SU-DHL-6 (cell line): ENCODE data around the gene TCF23.
A peak's percentile ranks its signal among the peaks of the same experiment; 100 is the strongest.

Source experiments
- H2AFZ ChIP-seq: fragments of 200-600 bp; sonication (generic); 2 replicates; pipeline ENCODE4 v1.6.1; 2014; ENCODE audit warnings: low read depth, mild to moderate bottlenecking, moderate library complexity, mixed read lengths, antibody characterized with exemption, low read length; ENCODE audit not compliant: severe bottlenecking
- H3F3A ChIP-seq: fragments of 200-600 bp; shearing (Covaris generic); 2 replicates; pipeline ENCODE4 v1.6.0; 2016; ENCODE audit warnings: antibody characterized with exemption, mild to moderate bottlenecking; ENCODE audit not compliant: insufficient read depth
- H3K27ac ChIP-seq: fragments of 200-600 bp; sonication (generic); 2 replicates; pipeline ENCODE4 v1.5.1; 2016; ENCODE audit warnings: low read depth, mild to moderate bottlenecking, low read length, moderate library complexity, mixed read lengths
- H3K27me3 ChIP-seq: fragments of 200-600 bp; sonication (generic), shearing (Covaris generic); 2 replicates; pipeline ENCODE4 v1.6.0; 2014; ENCODE audit warnings: mild to moderate bottlenecking, low read length
- H3K36me3 ChIP-seq: fragments of 200-600 bp; sonication (generic); 2 replicates; pipeline ENCODE4 v1.6.1; 2014; ENCODE audit warnings: mild to moderate bottlenecking, low read length, mixed read lengths
- H3K4me2 ChIP-seq: fragments of 300-600, 200-600 bp; shearing (Covaris generic), sonication (generic); 2 replicates; pipeline ENCODE4 v1.6.0; 2014; ENCODE audit warnings: low read length, low read depth, mild to moderate bottlenecking; ENCODE audit not compliant: poor library complexity, severe bottlenecking
- H3K4me3 ChIP-seq: fragments of 200-600 bp; sonication (generic); 2 replicates; pipeline ENCODE4 v1.5.1; 2014; ENCODE audit warnings: antibody characterized with exemption, low read length, mild to moderate bottlenecking, mixed read lengths; ENCODE audit not compliant: insufficient read depth, poor library complexity, severe bottlenecking
- H3K79me2 ChIP-seq: fragments of 200-600 bp; sonication (generic); 2 replicates; pipeline ENCODE4 v1.6.1; 2014; ENCODE audit warnings: mild to moderate bottlenecking, low read length, moderate library complexity; ENCODE audit not compliant: insufficient read depth
- H3K9ac ChIP-seq: fragments of 200-600 bp; sonication (generic); 2 replicates; pipeline ENCODE4 v1.7.0; 2014; ENCODE audit warnings: mild to moderate bottlenecking, low read length
- H3K9me2 ChIP-seq: fragments of 200-600 bp; sonication (generic); replicated peaks from 2 replicates; pipeline ENCODE4 v1.6.1; 2014; ENCODE audit warnings: low read length; ENCODE audit not compliant: insufficient read depth
- H3K9me3 ChIP-seq: fragments of 200-600 bp; sonication (generic); 2 replicates; pipeline ENCODE4 v1.6.1; 2014; ENCODE audit warnings: low read length, mixed read lengths; ENCODE audit not compliant: insufficient read depth
- H4K20me1 ChIP-seq: fragments of 200-600 bp; sonication (generic); 2 replicates; pipeline ENCODE4 v1.6.1; 2014; ENCODE audit warnings: low read depth, mild to moderate bottlenecking, antibody characterized with exemption, low read length, moderate library complexity, mixed read lengths
- EZH2phosphoT487 ChIP-seq: fragments of 200-600 bp; sonication (generic), shearing (Covaris generic); conservative IDR thresholded peaks from 2 replicates; pipeline ENCODE4 v1.6.1; 2018; ENCODE audit warnings: mild to moderate bottlenecking, antibody characterized with exemption, low read length, moderate library complexity, mixed read lengths
- TF ChIP-seq, protein P1 (sequence below): fragments of 200-600 bp; sonication (generic); IDR thresholded peaks from one replicate; pipeline ENCODE4 v1.5.1; 2017; ENCODE audit warnings: antibody characterized with exemption, mild to moderate bottlenecking, low read length, moderate library complexity; ENCODE audit not compliant: insufficient read depth, poor library complexity, severe bottlenecking

TCF23 gene

DNA sequence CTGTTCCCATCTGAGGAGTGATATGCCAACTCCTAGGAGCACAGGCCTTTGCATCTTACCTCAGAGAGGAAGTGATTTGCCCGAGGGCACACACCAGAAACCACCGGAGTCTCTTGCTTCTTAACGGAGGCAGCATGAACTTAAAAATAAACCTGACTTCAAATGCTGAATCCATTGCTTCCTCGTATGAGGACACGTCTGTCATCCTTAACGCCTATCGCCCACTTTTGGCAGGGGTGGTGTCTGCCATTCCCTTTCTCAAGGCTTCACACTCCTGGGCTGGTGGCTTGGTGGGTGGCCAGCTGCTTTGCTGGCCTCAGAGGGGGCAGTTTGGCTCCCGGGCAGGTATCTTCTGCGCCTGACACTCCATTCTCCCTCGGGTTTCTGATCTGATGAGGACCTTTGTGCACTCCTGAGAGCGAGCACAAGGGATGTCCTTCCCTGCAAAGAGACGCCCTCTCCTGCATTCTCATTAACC lies 13.3 kb upstream of the TCF23 start:
- no peaks in the 10 kb centered on the region for H3K9me2 ChIP-seq
- H3F3A ChIP-seq: no peaks in the 10 kb centered on the region
- H3K79me2 ChIP-seq: peaks cover 13% of the 10 kb centered on the region; the same call in 1 of the 2 replicates
- peak overlapping the region; percentile 15 for H2AFZ ChIP-seq
- TF ChIP-seq, protein P1, sequence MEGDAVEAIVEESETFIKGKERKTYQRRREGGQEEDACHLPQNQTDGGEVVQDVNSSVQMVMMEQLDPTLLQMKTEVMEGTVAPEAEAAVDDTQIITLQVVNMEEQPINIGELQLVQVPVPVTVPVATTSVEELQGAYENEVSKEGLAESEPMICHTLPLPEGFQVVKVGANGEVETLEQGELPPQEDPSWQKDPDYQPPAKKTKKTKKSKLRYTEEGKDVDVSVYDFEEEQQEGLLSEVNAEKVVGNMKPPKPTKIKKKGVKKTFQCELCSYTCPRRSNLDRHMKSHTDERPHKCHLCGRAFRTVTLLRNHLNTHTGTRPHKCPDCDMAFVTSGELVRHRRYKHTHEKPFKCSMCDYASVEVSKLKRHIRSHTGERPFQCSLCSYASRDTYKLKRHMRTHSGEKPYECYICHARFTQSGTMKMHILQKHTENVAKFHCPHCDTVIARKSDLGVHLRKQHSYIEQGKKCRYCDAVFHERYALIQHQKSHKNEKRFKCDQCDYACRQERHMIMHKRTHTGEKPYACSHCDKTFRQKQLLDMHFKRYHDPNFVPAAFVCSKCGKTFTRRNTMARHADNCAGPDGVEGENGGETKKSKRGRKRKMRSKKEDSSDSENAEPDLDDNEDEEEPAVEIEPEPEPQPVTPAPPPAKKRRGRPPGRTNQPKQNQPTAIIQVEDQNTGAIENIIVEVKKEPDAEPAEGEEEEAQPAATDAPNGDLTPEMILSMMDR: no peak
- TF ChIP-seq EZH2phosphoT487: no peak
- H3K36me3 ChIP-seq: no peaks in the 10 kb centered on the region
- H3K4me2 ChIP-seq: no peak overlapping the region
- H4K20me1 ChIP-seq: no peaks in the 10 kb centered on the region
- H3K27me3 ChIP-seq: no peaks in the 10 kb centered on the region
- no peak overlapping the region for H3K27ac ChIP-seq
- no peak overlapping the region for H3K4me3 ChIP-seq
- H3K9ac ChIP-seq: no peak overlapping the region
- no peaks in the 10 kb centered on the region for H3K9me3 ChIP-seq

DNA sequence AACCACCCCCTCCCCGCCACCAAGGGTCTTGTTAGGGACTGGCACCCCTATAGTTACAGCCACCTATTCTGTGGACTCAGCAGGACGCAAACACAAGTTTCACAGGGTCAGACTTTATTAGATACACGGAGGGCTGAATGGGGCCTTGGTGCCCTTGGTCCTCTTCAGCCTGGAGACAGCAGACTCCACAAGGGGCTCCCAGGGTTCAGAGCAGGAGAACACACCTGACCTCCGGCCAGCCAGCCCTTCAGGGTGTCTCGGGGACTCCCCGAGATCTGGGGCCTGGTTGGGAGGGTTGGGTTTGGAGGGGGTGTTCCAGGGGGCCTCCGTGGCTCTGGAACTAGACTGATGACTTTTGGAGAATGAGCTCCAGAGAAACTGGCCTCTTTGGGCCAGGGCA lies 12.1 kb upstream of the TCF23 start:
- H3K9me3 ChIP-seq: no peaks in the 10 kb centered on the region
- no peak overlapping the region for H3K4me2 ChIP-seq
- no peak for TF ChIP-seq EZH2phosphoT487
- TF ChIP-seq, protein P1: no peak
- H3K9me2 ChIP-seq: no peaks in the 10 kb centered on the region
- no peaks in the 10 kb centered on the region for H3K27me3 ChIP-seq
- peaks cover 13% of the 10 kb centered on the region; the same call in 1 of the 2 replicates for H3K79me2 ChIP-seq
- no peaks in the 10 kb centered on the region for H4K20me1 ChIP-seq
- H3K9ac ChIP-seq: no peak overlapping the region
- no peaks in the 10 kb centered on the region for H3K36me3 ChIP-seq
- no peak overlapping the region for H2AFZ ChIP-seq
- no peaks in the 10 kb centered on the region for H3F3A ChIP-seq
- H3K27ac ChIP-seq: no peak overlapping the region
- H3K4me3 ChIP-seq: no peak overlapping the region

DNA sequence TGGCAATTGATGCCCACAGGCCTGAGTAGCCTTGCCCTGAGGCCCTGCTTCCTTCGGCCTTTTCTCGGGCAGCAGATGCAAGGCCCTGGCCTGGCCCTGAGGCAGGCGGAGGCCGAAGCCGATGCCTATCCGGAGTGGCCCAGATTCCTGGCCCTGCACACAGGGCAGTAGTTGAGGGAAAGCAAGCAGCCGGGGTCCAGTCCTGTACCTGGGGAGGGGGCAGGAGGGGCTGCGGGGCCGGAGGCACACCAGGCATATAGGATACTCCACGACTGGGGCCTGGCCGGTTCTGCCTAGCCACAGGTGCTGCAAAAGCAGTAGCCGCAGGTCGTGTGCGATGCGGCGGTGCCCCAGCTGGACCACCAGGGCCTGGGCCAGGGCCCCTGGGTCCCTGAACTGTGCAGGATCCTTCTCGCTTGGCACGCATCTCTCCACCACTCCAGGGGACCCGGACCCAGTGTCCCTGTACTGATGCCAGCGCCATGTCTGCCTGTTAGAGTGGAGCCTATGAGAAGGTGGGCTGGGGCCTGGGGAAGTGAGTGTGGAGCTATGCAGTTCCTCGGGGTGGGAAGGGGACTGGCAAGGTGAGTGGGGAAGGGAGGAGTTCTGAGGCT lies 11.4 kb upstream of the TCF23 start:
- TF ChIP-seq, protein P1: no peak
- no peak for TF ChIP-seq EZH2phosphoT487

More for the DNA sequence above, 11.4 kb upstream of the TCF23 start:
- Histone ChIP-seq H3K4me3 (no peak overlapping the region), H3K27me3 (no peaks in the 10 kb centered on the region), H3K9me3 (no peaks in the 10 kb centered on the region), H4K20me1 (no peaks in the 10 kb centered on the region), H3K27ac (no peak overlapping the region), H3K79me2 (peaks cover 13% of the 10 kb centered on the region; the same call in 1 of the 2 replicates), H3K36me3 (no peaks in the 10 kb centered on the region), H2AFZ (no peak overlapping the region), H3K4me2 (no peak overlapping the region), H3K9me2 (no peaks in the 10 kb centered on the region), H3F3A (no peaks in the 10 kb centered on the region), H3K9ac (no peak overlapping the region)
